HCT116 (cell line): ENCODE measurements around the gene CCM2. TPM values are rescaled to one million over a fixed set of nuclear protein-coding genes. Genes with fewer than 3 reads are reported as not detected.

Source experiments
- ATAC-seq: fragments of 200-7000 bp; cut with Tn5 transposase; 2 replicates; pipeline ENCODE4 v1.9.1; 2020; ENCODE audit warnings: mild to moderate bottlenecking, moderate library complexity
- BruUV-seq: library from RNA; stranded (reverse); fragments of 400-500 nt; replicated peaks from 2 replicates; lab custom pipeline; 2021; lab: Mats Ljungman, UMichigan
- CTCF ChIA-PET: fragments of 300-600 bp; sonication (Branson Sonifier 250); formaldehyde crosslinking; loops from one replicate; lab custom pipeline; 2021; ENCODE audit warnings: antibody characterized with exemption; lab: Charles Lee
- POLR2A ChIA-PET: fragments of 300-600, 350-600 bp; sonication (Branson Sonifier 250); formaldehyde crosslinking; loops from one replicate; lab custom pipeline; 2021; ENCODE audit warnings: antibody characterized with exemption; lab: Charles Lee
- RAD21 ChIA-PET, 2 experiments: fragments of 300-600 bp; sonication (Branson Sonifier 250); formaldehyde crosslinking; loops; one replicate each; lab custom pipeline; 2023; ENCODE audit warnings: low total read pairs in 2 of 2; ENCODE audit not compliant: uncharacterized antibody in 2 of 2, unreplicated experiment in 2 of 2, low non-redundant PET in 1 of 2; lab: Charles Lee
- DNase-seq: peaks from one replicate; pipeline ENCODE4 v3.0.0-alpha.2; 2010; ENCODE audit warnings: low read depth, low spot score
- H2AFZ ChIP-seq: fragments of 200-600 bp; shearing (Covaris generic), sonication (generic); 2 replicates; pipeline ENCODE4 v1.6.1; 2017; ENCODE audit warnings: low read depth, mixed run types, mixed read lengths, antibody characterized with exemption, low read length; ENCODE audit not compliant: poor library complexity, severe bottlenecking
- H3K27ac ChIP-seq: 2 replicates; pipeline ENCODE4 v1.5.1; 2012; ENCODE audit warnings: low read depth, low read length
- H3K27me3 ChIP-seq: fragments of 200-600 bp; sonication (generic); 2 replicates; pipeline ENCODE4 v1.6.1; 2016; ENCODE audit warnings: mixed run types, low read length, mixed read lengths; ENCODE audit not compliant: insufficient read depth
- H3K36me3 ChIP-seq, 2 experiments: fragments of 200-500 bp in 1 of 2; fragments of 200-600 bp in 1 of 2; sonication (Bioruptor generic) in 1 of 2; sonication (generic) in 1 of 2; 2 replicates each; pipeline versions ENCODE4 v1.5.1 to v1.6.1; 2014 to 2016; ENCODE audit warnings: low read length in 2 of 2, inconsistent platforms in 1 of 2, mixed read lengths in 1 of 2, mixed run types in 1 of 2; ENCODE audit not compliant: insufficient read depth in 2 of 2, control insufficient read depth in 1 of 2
- H3K4me1 ChIP-seq, 2 experiments: fragments of 200-600 bp in 1 of 2; sonication (generic) in 1 of 2; 2 replicates each; pipeline versions ENCODE4 v1.5.1 to v1.6.1; 2012 to 2017; ENCODE audit warnings: low read length in 2 of 2, inconsistent platforms in 1 of 2, mild to moderate bottlenecking in 1 of 2, mixed read lengths in 1 of 2, mixed run types in 1 of 2, moderate library complexity in 1 of 2; ENCODE audit not compliant: insufficient read depth in 2 of 2, control insufficient read depth in 1 of 2
- H3K4me2 ChIP-seq: fragments of 200-600 bp; sonication (generic); 2 replicates; pipeline ENCODE4 v1.6.1; 2017; ENCODE audit warnings: mixed run types, low read length, mixed read lengths
- H3K4me3 ChIP-seq, 2 experiments: fragments of 200-600 bp in 1 of 2; sonication (generic) in 1 of 2; replicated peaks in 1 of 2; 2 replicates each; pipeline ENCODE4 v1.5.1; 2011 to 2016; ENCODE audit warnings: low read length in 2 of 2, control low read depth in 1 of 2, low read depth in 1 of 2, mild to moderate bottlenecking in 1 of 2, mixed read lengths in 1 of 2, mixed run types in 1 of 2
- H3K79me2 ChIP-seq: fragments of 200-600 bp; sonication (generic); 2 replicates; pipeline ENCODE4 v1.6.1; 2017; ENCODE audit warnings: mild to moderate bottlenecking, mixed run types, low read length, moderate library complexity, mixed read lengths; ENCODE audit not compliant: insufficient read depth
- H3K9ac ChIP-seq: fragments of 200-600 bp; sonication (generic); 2 replicates; pipeline ENCODE4 v1.6.1; 2016; ENCODE audit warnings: low read length, mixed read lengths
- H3K9me2 ChIP-seq: fragments of 200-600 bp; sonication (generic), shearing (Covaris generic); 2 replicates; pipeline ENCODE4 v1.6.1; 2017; ENCODE audit warnings: mixed run types, mild to moderate bottlenecking, moderate library complexity; ENCODE audit not compliant: insufficient read depth
- H3K9me3 ChIP-seq, 2 experiments: fragments of 200-500 bp in 1 of 2; fragments of 200-600 bp in 1 of 2; sonication (Bioruptor generic) in 1 of 2; sonication (generic) in 1 of 2; 2 replicates each; pipeline ENCODE4 v1.6.1; 2014 to 2017; ENCODE audit warnings: low read length in 2 of 2, mixed read lengths in 2 of 2, inconsistent platforms in 1 of 2, low read depth in 1 of 2, mild to moderate bottlenecking in 1 of 2, mixed run types in 1 of 2, moderate library complexity in 1 of 2; ENCODE audit not compliant: control insufficient read depth in 1 of 2, insufficient read depth in 1 of 2
- H4K20me1 ChIP-seq: fragments of 200-600 bp; sonication (generic), shearing (Covaris generic); 2 replicates; pipeline ENCODE4 v1.6.1; 2017; ENCODE audit warnings: mixed run types, mild to moderate bottlenecking, moderate library complexity; ENCODE audit not compliant: insufficient read depth
- CEBPB ChIP-seq: IDR thresholded peaks from 2 replicates; pipeline ENCODE4 v1.6.1; 2012; ENCODE audit warnings: low read depth
- EZH2phosphoT487 ChIP-seq: fragments of 200-600 bp; IDR thresholded peaks from 2 replicates; pipeline ENCODE4 v1.6.1; 2018; ENCODE audit warnings: antibody characterized with exemption, borderline replicate concordance
- JUND ChIP-seq: IDR thresholded peaks from 2 replicates; pipeline ENCODE4 v1.6.1; 2012
- POLR2AphosphoS5 ChIP-seq: IDR thresholded peaks from 2 replicates; pipeline ENCODE4 v1.6.1; 2011; ENCODE audit warnings: mild to moderate bottlenecking, low read depth, low read length, moderate library complexity
- SRF ChIP-seq: IDR thresholded peaks from 2 replicates; pipeline ENCODE4 v1.6.1; 2012; ENCODE audit warnings: low read depth
- TCF7L2 ChIP-seq: IDR thresholded peaks from 2 replicates; pipeline ENCODE4 v1.7.0; 2011; ENCODE audit warnings: borderline replicate concordance, inconsistent platforms; ENCODE audit not compliant: insufficient read depth, insufficient read length; ENCODE audit errors: extremely low read depth
- YY1 ChIP-seq: IDR thresholded peaks from 2 replicates; pipeline ENCODE4 v1.6.1; 2011; ENCODE audit warnings: low read length, low read depth, moderate library complexity, mild to moderate bottlenecking; ENCODE audit not compliant: insufficient replicate concordance; ENCODE audit errors: extremely low read depth
- ZFX ChIP-seq: fragments of 450-650 bp; IDR thresholded peaks from 2 replicates; pipeline ENCODE4 v1.6.1; 2017
- intact Hi-C: fragments of 100-400 bp; cut with micrococcal nuclease; formaldehyde crosslinking; loops from 2 replicates; pipeline ENCODE4 v1.10.0; 2022
- total RNA-seq: library from RNA; stranded (reverse); gene quantifications from one replicate; pipeline ENCODE4 v1.2.1, GENCODE V29; 2021; ENCODE audit not compliant: unreplicated experiment
- TF ChIP-seq, protein P1 (sequence below): IDR thresholded peaks from 2 replicates; pipeline ENCODE4 v1.6.1; 2012
- TF ChIP-seq, protein P2 (sequence below): IDR thresholded peaks from 2 replicates; pipeline ENCODE4 v1.6.1; 2012; ENCODE audit warnings: low read depth
- TF ChIP-seq, protein P3 (sequence below), 3 experiments: fragments of 200-600 bp in 1 of 3; sonication (generic) in 1 of 3; IDR thresholded peaks in 2 of 3; conservative IDR thresholded peaks in 1 of 3; 2 replicates each; pipeline ENCODE4 v1.5.1; 2012 to 2017; ENCODE audit warnings: low read depth in 2 of 3, low read length in 2 of 3, antibody characterized with exemption in 1 of 3, borderline replicate concordance in 1 of 3, control low read depth in 1 of 3, mild to moderate bottlenecking in 1 of 3, mixed read lengths in 1 of 3, mixed run types in 1 of 3, moderate library complexity in 1 of 3; ENCODE audit not compliant: insufficient read depth in 1 of 3
- TF ChIP-seq, protein P4 (sequence below): IDR thresholded peaks from 2 replicates; pipeline ENCODE4 v1.6.1; 2012

Gene CCM2
- total RNA-seq, 1 experiment from 2014 or later: 34.4 TPM

DNA sequence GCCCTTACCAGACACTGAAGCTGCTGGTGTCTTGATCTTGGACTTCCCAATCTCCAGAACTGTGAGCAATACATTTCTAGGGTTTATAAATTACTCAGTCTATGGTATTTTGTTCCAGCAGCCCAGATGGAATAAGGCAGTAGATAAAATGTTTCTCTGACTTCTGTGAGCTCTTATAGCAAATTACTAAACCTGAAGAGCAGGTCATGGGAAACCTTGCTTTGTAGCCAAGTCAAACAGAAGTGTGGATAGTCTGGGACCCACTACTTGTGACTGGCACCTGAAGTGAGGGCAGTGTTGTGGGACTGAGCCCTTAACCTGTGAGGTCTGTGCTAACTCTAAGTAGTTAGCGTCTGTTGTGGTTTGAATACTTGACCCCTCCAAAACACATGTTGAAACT is 116.0 kb downstream of the CCM2 start (continued):
- TF ChIP-seq TCF7L2: no peak
- no peak for TF ChIP-seq POLR2AphosphoS5
- TF ChIP-seq, protein P1, sequence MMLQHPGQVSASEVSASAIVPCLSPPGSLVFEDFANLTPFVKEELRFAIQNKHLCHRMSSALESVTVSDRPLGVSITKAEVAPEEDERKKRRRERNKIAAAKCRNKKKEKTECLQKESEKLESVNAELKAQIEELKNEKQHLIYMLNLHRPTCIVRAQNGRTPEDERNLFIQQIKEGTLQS: no peak

DNA sequence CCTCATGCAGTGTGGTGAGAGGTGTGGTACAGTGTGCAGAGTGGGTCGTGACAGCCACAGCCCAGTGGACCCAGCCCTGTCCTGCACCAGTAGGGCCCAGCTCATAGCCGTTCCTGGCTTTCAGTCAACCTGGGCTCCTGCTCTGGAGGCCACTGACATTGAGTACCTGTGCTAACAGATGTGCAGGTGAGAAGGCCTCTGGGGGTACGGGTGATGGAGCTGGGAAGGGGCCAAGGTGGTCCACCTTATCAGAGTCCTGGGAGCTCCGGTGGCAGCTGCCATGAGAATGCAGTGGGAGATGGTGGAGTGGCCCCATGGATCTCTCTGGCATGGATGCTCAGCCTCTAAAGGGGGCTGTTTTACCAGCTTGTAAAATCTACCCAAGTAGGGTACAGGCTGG is 117.6 kb downstream of the CCM2 start:
- no TSS peak for BruUV-seq
- POLR2A ChIA-PET: no interaction called here
- no peaks in the 10 kb centered on the region for H3K9me2 ChIP-seq
- CTCF ChIA-PET: interaction anchor here (1.3 kb wide), 1 partner anchor 18 kb away, joined by 4 read pairs; no protein-coding TSS in a partner anchor
- ATAC-seq (no peak), DNase-seq (no peak)
- H3K27ac ChIP-seq: no peak overlapping the region; the same call in 1 of the 2 replicates
- H3K4me2 ChIP-seq: no peak overlapping the region
- RAD21 ChIA-PET: no interaction called here
- no peak overlapping the region for H3K4me3 ChIP-seq
- no peaks in the 10 kb centered on the region for H3K27me3 ChIP-seq
- peaks cover 4 to 5% of the 10 kb centered on the region in 2 experiments; a peak in 3 of 4 replicates for H3K4me1 ChIP-seq
- no peak for TF ChIP-seq ZFX
- no peak for TF ChIP-seq SRF
- H3K36me3 ChIP-seq: no peaks in the 10 kb centered on the region
- no peak overlapping the region for H3K9ac ChIP-seq
- no peaks in the 10 kb centered on the region for H3K79me2 ChIP-seq
- H4K20me1 ChIP-seq: no peaks in the 10 kb centered on the region
- no peaks in the 10 kb centered on the region for H3K9me3 ChIP-seq
- intact Hi-C loops: no loop called here
- no peak overlapping the region for H2AFZ ChIP-seq

DNA sequence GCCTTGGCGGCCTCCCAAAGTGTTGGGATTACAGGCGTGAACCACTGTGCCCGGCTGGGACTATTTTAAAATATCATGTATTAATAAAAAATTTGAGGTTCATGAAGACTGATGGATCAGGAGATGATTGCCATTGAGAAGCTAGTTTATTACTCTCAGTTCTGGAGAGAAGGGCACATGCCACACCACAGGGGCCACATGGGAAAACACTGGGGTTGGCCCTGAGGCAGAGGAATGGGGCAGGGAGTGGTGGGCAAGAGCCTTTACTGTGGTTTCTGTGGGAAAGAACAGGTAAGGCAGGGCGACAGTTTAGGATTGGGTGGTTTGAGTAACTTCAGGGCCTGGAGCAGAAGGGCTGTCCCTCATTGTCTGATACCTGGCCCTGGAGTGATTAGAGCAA is 118.3 kb downstream of the CCM2 start:
- H3K27me3 ChIP-seq: no peaks in the 10 kb centered on the region
- RAD21 ChIA-PET: no interaction called here
- no peak overlapping the region for H3K4me3 ChIP-seq
- H3K36me3 ChIP-seq: no peaks in the 10 kb centered on the region
- CTCF ChIA-PET: no interaction called here
- no peak overlapping the region for H2AFZ ChIP-seq
- no peak overlapping the region for H3K4me2 ChIP-seq
- no peak overlapping the region for H3K27ac ChIP-seq
- ATAC-seq (no peak), DNase-seq (no peak)
- H3K4me1 ChIP-seq: no peaks in the 10 kb centered on the region
- no peaks in the 10 kb centered on the region for H3K9me2 ChIP-seq
- no TSS peak for BruUV-seq
- H3K79me2 ChIP-seq: no peaks in the 10 kb centered on the region
- H3K9me3 ChIP-seq: no peaks in the 10 kb centered on the region
- no peaks in the 10 kb centered on the region for H4K20me1 ChIP-seq
- POLR2A ChIA-PET: no interaction called here
- H3K9ac ChIP-seq: no peak overlapping the region
- TF ChIP-seq CEBPB (no peak), EZH2phosphoT487 (no peak), JUND (no peak), YY1 (no peak), POLR2AphosphoS5 (no peak)
- TF ChIP-seq, protein P2, sequence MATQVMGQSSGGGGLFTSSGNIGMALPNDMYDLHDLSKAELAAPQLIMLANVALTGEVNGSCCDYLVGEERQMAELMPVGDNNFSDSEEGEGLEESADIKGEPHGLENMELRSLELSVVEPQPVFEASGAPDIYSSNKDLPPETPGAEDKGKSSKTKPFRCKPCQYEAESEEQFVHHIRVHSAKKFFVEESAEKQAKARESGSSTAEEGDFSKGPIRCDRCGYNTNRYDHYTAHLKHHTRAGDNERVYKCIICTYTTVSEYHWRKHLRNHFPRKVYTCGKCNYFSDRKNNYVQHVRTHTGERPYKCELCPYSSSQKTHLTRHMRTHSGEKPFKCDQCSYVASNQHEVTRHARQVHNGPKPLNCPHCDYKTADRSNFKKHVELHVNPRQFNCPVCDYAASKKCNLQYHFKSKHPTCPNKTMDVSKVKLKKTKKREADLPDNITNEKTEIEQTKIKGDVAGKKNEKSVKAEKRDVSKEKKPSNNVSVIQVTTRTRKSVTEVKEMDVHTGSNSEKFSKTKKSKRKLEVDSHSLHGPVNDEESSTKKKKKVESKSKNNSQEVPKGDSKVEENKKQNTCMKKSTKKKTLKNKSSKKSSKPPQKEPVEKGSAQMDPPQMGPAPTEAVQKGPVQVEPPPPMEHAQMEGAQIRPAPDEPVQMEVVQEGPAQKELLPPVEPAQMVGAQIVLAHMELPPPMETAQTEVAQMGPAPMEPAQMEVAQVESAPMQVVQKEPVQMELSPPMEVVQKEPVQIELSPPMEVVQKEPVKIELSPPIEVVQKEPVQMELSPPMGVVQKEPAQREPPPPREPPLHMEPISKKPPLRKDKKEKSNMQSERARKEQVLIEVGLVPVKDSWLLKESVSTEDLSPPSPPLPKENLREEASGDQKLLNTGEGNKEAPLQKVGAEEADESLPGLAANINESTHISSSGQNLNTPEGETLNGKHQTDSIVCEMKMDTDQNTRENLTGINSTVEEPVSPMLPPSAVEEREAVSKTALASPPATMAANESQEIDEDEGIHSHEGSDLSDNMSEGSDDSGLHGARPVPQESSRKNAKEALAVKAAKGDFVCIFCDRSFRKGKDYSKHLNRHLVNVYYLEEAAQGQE: no peak
- TF ChIP-seq, protein P3, sequence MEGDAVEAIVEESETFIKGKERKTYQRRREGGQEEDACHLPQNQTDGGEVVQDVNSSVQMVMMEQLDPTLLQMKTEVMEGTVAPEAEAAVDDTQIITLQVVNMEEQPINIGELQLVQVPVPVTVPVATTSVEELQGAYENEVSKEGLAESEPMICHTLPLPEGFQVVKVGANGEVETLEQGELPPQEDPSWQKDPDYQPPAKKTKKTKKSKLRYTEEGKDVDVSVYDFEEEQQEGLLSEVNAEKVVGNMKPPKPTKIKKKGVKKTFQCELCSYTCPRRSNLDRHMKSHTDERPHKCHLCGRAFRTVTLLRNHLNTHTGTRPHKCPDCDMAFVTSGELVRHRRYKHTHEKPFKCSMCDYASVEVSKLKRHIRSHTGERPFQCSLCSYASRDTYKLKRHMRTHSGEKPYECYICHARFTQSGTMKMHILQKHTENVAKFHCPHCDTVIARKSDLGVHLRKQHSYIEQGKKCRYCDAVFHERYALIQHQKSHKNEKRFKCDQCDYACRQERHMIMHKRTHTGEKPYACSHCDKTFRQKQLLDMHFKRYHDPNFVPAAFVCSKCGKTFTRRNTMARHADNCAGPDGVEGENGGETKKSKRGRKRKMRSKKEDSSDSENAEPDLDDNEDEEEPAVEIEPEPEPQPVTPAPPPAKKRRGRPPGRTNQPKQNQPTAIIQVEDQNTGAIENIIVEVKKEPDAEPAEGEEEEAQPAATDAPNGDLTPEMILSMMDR (IDR thresholded peaks at IDR 0.05 in 2 of 3, conservative IDR thresholded peaks at IDR 0.05 in 1 of 3; ENCODE audit: borderline replicate concordance in 1 of 3, insufficient read depth in 1 of 3, low read depth in 2 of 3, low read length in 2 of 3): no peak
- TF ChIP-seq, protein P4, sequence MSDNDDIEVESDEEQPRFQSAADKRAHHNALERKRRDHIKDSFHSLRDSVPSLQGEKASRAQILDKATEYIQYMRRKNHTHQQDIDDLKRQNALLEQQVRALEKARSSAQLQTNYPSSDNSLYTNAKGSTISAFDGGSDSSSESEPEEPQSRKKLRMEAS: no peak
- intact Hi-C loops: no loop called here
